GM19455 (cell line): ENCODE results near the gene ANKRD53.
"Not testable (repeated sequence)": the region's sequence is repeated elsewhere in the genome, so short reads cannot be mapped to it uniquely, and the experiment has no call there.

Source experiments
- ATAC-seq: cut with Tn5 transposase; IDR thresholded peaks from one replicate; pipeline ENCODE4 v1.9.1; 2021; ENCODE audit not compliant: unreplicated experiment

ANKRD53 gene

DNA sequence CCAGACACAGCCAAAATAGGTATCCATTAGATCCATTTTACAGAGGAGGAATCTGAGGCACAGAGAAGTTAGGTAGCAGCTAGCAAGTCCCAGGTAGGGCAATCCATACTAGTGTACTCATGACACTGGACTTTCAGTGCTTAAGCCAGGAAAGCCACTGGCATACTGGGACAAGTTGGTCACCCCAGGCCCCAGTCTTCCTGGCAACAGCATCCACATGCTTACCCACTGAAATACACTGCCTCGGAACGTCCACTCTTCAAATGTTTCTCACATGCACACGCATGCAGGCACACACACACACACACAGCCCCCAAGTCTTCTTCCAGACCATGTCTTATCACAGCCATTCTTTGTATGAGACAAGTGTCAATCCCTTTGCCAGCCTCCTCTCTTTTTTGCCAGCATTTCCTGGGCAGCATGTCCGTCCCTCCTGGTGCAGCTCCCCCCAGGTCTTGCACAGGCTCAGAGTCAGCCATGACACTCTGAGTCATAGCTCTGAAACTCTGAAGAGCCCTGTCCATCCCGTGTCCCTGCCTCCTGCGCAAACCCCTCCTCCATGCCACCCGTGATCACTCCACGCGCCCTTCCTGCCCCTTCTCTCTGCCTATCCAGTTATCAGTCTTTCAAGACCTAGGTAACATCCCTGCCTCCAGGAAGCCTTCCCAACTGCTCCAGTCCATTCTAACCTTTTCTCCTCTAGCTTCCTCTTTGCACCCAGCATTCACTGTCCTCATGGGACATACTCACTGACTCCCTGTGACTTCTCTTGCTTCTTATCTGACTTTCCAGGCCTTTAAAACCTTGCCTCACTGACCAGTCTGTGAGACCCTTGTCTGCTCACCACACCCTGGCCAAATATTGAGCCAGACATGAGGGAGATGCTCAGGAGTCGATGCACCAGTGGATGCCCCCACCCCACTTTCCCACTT is 27.1 kb downstream of the ANKRD53 start:
- ATAC-seq = no peak

GRCh38 chr2:71006323-71006722 is 27.9 kb downstream of the ANKRD53 start:
- no peak for ATAC-seq

DNA sequence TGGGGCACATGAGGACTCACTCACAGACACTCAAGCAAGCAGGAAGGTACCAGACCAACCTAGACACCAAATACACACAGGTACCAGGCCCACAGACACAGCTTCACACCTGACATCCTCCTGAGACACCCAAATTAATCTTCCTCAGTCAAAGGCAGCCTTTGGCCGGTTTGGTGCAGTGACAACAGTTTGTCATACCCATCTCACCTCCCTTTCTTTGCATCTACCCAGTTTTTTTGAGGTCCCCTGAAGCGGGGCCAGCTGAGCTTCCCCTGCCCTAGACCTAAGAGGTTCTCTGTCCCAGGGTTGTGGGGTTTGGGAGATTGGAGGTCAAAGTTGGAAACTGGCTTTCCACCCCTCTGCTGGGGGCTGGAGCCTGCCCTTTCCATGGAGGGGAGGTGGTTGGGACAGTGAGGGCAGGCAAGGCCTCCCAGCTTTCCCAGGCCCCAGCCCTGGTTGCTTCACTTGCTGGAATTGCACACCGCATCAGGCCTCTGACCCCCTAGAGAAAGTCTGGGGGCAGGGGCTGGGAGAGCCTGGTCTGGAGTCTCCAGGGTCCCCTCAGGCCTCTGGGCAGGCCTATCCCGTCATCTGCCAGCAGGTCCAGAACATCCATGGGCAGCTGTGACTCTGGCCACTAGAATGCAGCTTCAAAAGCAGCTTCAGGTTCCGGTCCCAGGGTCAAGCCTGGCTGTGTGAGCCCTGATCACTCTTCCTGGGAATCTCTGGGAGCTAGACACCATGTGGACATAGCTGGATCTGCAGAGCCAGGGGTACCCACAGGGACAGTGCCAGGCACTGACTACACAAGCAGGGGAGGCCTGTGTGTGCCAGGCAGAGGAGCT is 28.7 kb downstream of the ANKRD53 start:
- no peak for ATAC-seq

DNA sequence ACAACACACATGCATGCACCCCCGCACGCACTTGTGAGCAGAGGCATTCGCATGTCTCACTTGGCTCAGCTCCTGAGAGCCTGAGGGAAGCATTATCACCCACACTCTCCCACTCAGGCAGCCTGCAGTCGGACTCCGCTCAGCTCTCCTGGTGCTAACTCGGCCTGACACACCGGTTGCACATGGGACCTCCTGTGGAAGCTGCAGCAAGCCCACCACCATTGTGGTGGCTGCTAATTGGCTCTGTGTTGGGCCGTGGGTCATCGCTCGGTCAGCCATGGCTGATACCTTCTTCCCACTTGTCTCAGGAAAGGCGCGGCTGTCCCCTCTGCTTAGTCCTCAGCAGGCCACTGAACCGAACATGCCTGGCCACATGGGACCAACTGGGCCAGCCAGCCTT is 29.9 kb downstream of the ANKRD53 start:
- no peak for ATAC-seq

DNA sequence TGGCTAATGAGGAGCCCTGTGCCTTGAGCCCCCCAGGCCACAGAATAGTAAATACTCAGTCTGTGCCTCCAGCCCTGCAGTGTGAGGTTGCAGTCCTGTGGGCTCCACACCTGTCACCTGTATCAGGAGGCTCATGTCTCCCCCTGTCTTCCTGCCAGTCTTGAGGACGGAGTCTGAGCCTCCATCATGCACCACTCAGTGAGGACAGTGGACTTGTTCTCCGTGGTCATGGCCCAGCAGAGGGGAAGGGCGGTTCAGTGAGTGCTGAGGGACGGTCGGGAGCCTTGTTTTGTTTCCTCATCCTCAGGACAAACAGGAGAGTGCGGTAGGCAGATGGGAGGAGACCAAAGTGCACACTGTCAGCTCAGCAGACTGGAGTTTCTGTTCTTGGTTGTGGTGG is 33.4 kb downstream of the ANKRD53 start:
- not testable (repeated sequence) for ATAC-seq

GRCh38 chr2:71018625-71019024 is 40.2 kb downstream of the ANKRD53 start:
- no peak for ATAC-seq

DNA sequence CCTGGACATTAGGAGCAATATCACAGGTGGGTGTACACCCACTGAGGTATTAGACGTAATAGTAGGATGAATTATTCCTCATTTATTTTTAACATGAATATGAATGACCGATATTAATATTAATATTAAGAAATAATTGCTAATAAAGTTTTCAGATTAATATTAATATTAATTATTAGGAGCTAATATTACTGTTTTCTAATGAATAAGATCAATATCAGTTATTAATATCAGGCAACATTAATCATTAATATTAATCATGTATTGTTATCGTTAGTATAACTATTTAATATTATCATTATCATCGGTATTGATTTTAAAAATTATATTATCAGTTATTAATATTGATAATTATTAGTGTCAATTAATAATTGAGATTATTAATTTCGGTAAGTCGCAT is 41.6 kb downstream of the ANKRD53 start:
- ATAC-seq = not testable (repeated sequence)

GRCh38 chr2:71021394-71021793 is 43.0 kb downstream of the ANKRD53 start:
- ATAC-seq = not testable (repeated sequence)

- not testable (repeated sequence) for ATAC-seq
Measured at GRCh38 chr2:71023553-71024243, 45.3 kb downstream of the ANKRD53 start.
